A673 (cell line): Measurements from ENCODE around the gene ESD.

Experiments
- CTCF ChIP-seq: fragments of 300-800, 200-600 bp; sonication (generic); conservative IDR thresholded peaks from 2 replicates; pipeline ENCODE4 v1.5.1; 2017; ENCODE audit warnings: low read depth, mild to moderate bottlenecking, antibody characterized with exemption, low read length, moderate library complexity, mixed read lengths
- EZH2 ChIP-seq: fragments of 200-600 bp; sonication (generic); IDR thresholded peaks from 2 replicates; pipeline ENCODE4 v1.6.1; 2017; ENCODE audit warnings: borderline replicate concordance, low read depth, mild to moderate bottlenecking, mixed read lengths, antibody characterized with exemption, low read length; ENCODE audit not compliant: poor library complexity, severe bottlenecking

GRCh38 chr13:46796515-46797474 is at the start of gene ESD:
- no peak for TF ChIP-seq CTCF
- TF ChIP-seq EZH2, result no peak
